Thyroid gland (tissue), 4 donors: ENCODE data around the gene LAMA2. TPM values are rescaled to one million over a fixed set of nuclear protein-coding genes. Genes with fewer than 3 reads are reported as not detected.

Experiments
- DNase-seq, 2 donors: peaks; one replicate each; pipeline ENCODE4 v3.0.0-alpha.2; 2019
- H3K27ac ChIP-seq, 3 donors: fragments of 200-600 bp; sonication (generic); 1 replicate in 2 of 3; 2 replicates in 1 of 3; pipeline ENCODE4 v1.5.1; 2016 to 2019; ENCODE audit warnings: mild to moderate bottlenecking in 1 of 3, moderate library complexity in 1 of 3
- H3K27me3 ChIP-seq: fragments of 200-600 bp; sonication (generic); one replicate; pipeline ENCODE4 v1.5.1; 2019
- H3K36me3 ChIP-seq, 2 donors: fragments of 200-600 bp; sonication (generic); one replicate each; pipeline ENCODE4 v1.5.1; 2016 to 2019
- H3K4me1 ChIP-seq, 2 donors: fragments of 200-600 bp; sonication (generic); one replicate each; pipeline ENCODE4 v1.5.1; 2017 to 2019
- H3K4me3 ChIP-seq, 3 donors: fragments of 200-600 bp; sonication (generic); replicated peaks in 1 of 3; 1 replicate in 2 of 3; 2 replicates in 1 of 3; pipeline ENCODE4 v1.5.1; 2016; ENCODE audit warnings: mild to moderate bottlenecking in 1 of 3
- H3K9me3 ChIP-seq: fragments of 200-600 bp; sonication (generic); one replicate; pipeline ENCODE4 v1.5.1; 2017
- CTCF ChIP-seq, 6 experiments: fragments of 200-600 bp in 3 of 6; fragments of 450-650 bp in 3 of 6; sonication (generic) in 3 of 6; IDR thresholded peaks; one replicate each; pipeline ENCODE4 v1.5.1; 2016 to 2019; ENCODE audit warnings: antibody characterized with exemption in 6 of 6, mild to moderate bottlenecking in 2 of 6, inconsistent platforms in 1 of 6, moderate library complexity in 1 of 6
- POLR2A ChIP-seq, 2 donors: fragments of 450-650 bp; IDR thresholded peaks; one replicate each; pipeline ENCODE4 v1.6.1; 2017; ENCODE audit warnings: antibody characterized with exemption in 2 of 2, mild to moderate bottlenecking in 2 of 2, moderate library complexity in 1 of 2
- WGBS, 2 donors: methylation state at CpG; one replicate each; pipeline ENCODE4 v1.1.5; 2017; 5-methylcytosine and 5-hydroxymethylcytosine counted together
- intact Hi-C: fragments of 100-400 bp; cut with DNase I; formaldehyde crosslinking; loops from one replicate; pipeline ENCODE4 v1.15.1; 2023
- total RNA-seq, 4 donors: library from RNA; depleted of rRNA; stranded (reverse); fragments of >200 nt; gene quantifications; one replicate each; pipeline ENCODE4 v1.2.3, GENCODE V29; 2016

Gene LAMA2
- total RNA-seq, 4 donors from 2014 or later: 41.4 to 117 (median 78.9) TPM

GRCh38 chr6:129282019-129282418 lies 399.1 kb downstream of the LAMA2 start:
- H3K36me3 ChIP-seq: no peaks in the 10 kb centered on the region
- H3K27me3 ChIP-seq: no peaks in the 10 kb centered on the region
- no peaks in the 10 kb centered on the region for H3K4me1 ChIP-seq
- no peaks in the 10 kb centered on the region for H3K9me3 ChIP-seq
- H3K4me3 ChIP-seq: no peak overlapping the region
- no peak for DNase-seq
- intact Hi-C loops: no loop called here
- TF ChIP-seq POLR2A (IDR thresholded peaks at IDR 0.05): no peak
- TF ChIP-seq CTCF (IDR thresholded peaks at IDR 0.05): no peak
- H3K27ac ChIP-seq: no peak overlapping the region

- Histone ChIP-seq H3K27ac (no peak overlapping the region), H3K27me3 (no peaks in the 10 kb centered on the region), H3K4me1 (no peaks in the 10 kb centered on the region), H3K36me3 (no peaks in the 10 kb centered on the region), H3K9me3 (no peaks in the 10 kb centered on the region), H3K4me3 (no peak overlapping the region)
- TF ChIP-seq POLR2A (IDR thresholded peaks at IDR 0.05) (no peak), CTCF (IDR thresholded peaks at IDR 0.05) (no peak)
- DNase-seq: no peak
- WGBS, 2 donors: 81 to 88% methylated on average over 3 of the region's 3 CpGs
- intact Hi-C loops: no loop called here
Observed at GRCh38 chr6:129284225-129284624, 401.3 kb downstream of the LAMA2 start.

GRCh38 chr6:129287231-129288177 lies 404.6 kb downstream of the LAMA2 start:
- H3K36me3 ChIP-seq: no peaks in the 10 kb centered on the region
- no peak for DNase-seq

GRCh38 chr6:129289442-129289841 lies 406.5 kb downstream of the LAMA2 start:
- Histone ChIP-seq H3K27ac (no peak overlapping the region), H3K4me3 (no peak overlapping the region), H3K4me1 (no peaks in the 10 kb centered on the region), H3K36me3 (no peaks in the 10 kb centered on the region), H3K27me3 (no peaks in the 10 kb centered on the region), H3K9me3 (no peaks in the 10 kb centered on the region)
- DNase-seq: no peak
- TF ChIP-seq CTCF (IDR thresholded peaks at IDR 0.05) (no peak), POLR2A (IDR thresholded peaks at IDR 0.05) (no peak)
- WGBS, 2 donors: 96 to 99% methylated on average over 1 of the region's 1 CpG
- intact Hi-C loops: no loop called here

More at GRCh38 chr6:129287231-129288177, 404.6 kb downstream of the LAMA2 start:
- Histone ChIP-seq H3K9me3 (no peaks in the 10 kb centered on the region), H3K27ac (no peak overlapping the region), H3K4me3 (no peak overlapping the region), H3K4me1 (no peaks in the 10 kb centered on the region), H3K27me3 (no peaks in the 10 kb centered on the region)
- WGBS, 2 donors: 88 to 92% methylated on average over 7 of the region's 7 CpGs
- intact Hi-C loops: no loop called here
- TF ChIP-seq POLR2A (IDR thresholded peaks at IDR 0.05): no peak
- no peak for TF ChIP-seq CTCF (IDR thresholded peaks at IDR 0.05)

GRCh38 chr6:129292836-129293235 lies 409.9 kb downstream of the LAMA2 start:
- Histone ChIP-seq H3K4me1 (peaks cover 7% of the 10 kb centered on the region in 2 donors), H3K36me3 (no peaks in the 10 kb centered on the region), H3K4me3 (no peak overlapping the region), H3K9me3 (no peaks in the 10 kb centered on the region), H3K27ac (no peak overlapping the region), H3K27me3 (no peaks in the 10 kb centered on the region)
- intact Hi-C loops: no loop called here
- no peak for DNase-seq
- TF ChIP-seq CTCF (IDR thresholded peaks at IDR 0.05) (no peak), POLR2A (IDR thresholded peaks at IDR 0.05) (no peak)
- WGBS, 2 donors: 94 to 98% methylated on average over 15 of the region's 15 CpGs
